Mammary epithelial cell (primary cell): ENCODE data around the gene ROBO4.

Source experiments
- EZH2 ChIP-seq: IDR thresholded peaks from 2 replicates; pipeline ENCODE4 v1.6.1; 2012; ENCODE audit warnings: low read length, inconsistent platforms, borderline replicate concordance
- TF ChIP-seq, protein P1 (sequence below), 2 donors: IDR thresholded peaks in 1 of 2; conservative IDR thresholded peaks in 1 of 2; 2 replicates each; pipeline ENCODE4 v1.5.1; 2011 to 2012; ENCODE audit warnings: inconsistent platforms in 2 of 2, low read length in 2 of 2, mild to moderate bottlenecking in 2 of 2, control low read depth in 1 of 2, low read depth in 1 of 2; ENCODE audit not compliant: insufficient read depth in 1 of 2; ENCODE audit errors: extremely low read depth in 1 of 2

GRCh38 chr11:124890683-124891372 is 6.8 kb downstream of the ROBO4 start:
- TF ChIP-seq, protein P1, sequence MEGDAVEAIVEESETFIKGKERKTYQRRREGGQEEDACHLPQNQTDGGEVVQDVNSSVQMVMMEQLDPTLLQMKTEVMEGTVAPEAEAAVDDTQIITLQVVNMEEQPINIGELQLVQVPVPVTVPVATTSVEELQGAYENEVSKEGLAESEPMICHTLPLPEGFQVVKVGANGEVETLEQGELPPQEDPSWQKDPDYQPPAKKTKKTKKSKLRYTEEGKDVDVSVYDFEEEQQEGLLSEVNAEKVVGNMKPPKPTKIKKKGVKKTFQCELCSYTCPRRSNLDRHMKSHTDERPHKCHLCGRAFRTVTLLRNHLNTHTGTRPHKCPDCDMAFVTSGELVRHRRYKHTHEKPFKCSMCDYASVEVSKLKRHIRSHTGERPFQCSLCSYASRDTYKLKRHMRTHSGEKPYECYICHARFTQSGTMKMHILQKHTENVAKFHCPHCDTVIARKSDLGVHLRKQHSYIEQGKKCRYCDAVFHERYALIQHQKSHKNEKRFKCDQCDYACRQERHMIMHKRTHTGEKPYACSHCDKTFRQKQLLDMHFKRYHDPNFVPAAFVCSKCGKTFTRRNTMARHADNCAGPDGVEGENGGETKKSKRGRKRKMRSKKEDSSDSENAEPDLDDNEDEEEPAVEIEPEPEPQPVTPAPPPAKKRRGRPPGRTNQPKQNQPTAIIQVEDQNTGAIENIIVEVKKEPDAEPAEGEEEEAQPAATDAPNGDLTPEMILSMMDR (conservative IDR thresholded peaks at IDR 0.05 in 1 of 2, IDR thresholded peaks at IDR 0.05 in 1 of 2; ENCODE audit: extremely low read depth in 1 of 2, insufficient read depth in 1 of 2, low read depth in 1 of 2, low read length in 2 of 2) = no peak
- TF ChIP-seq EZH2 = no peak
